Progenitor cell of endocrine pancreas (in vitro differentiated cells): ENCODE measurements around the gene GEMIN4. TPM values are rescaled to one million over a fixed set of nuclear protein-coding genes. Genes with fewer than 3 reads are reported as not detected.

Experiments
- DNase-seq: peaks from one replicate; pipeline ENCODE4 v3.0.0; 2021; ENCODE audit warnings: low spot score; ENCODE audit not compliant: unreplicated experiment
- H3K27ac Mint-ChIP-seq: 2 replicates; pipeline ENCODE4 v1.8.0; 2021; ENCODE audit warnings: mild to moderate bottlenecking, moderate library complexity, mixed read lengths
- H3K27me3 Mint-ChIP-seq: 2 replicates; pipeline ENCODE4 v1.8.0; 2021; ENCODE audit warnings: mixed read lengths
- H3K36me3 Mint-ChIP-seq: 2 replicates; pipeline ENCODE4 v1.8.0; 2022; ENCODE audit warnings: mixed read lengths; ENCODE audit not compliant: insufficient read depth
- H3K4me1 Mint-ChIP-seq: 2 replicates; pipeline ENCODE4 v1.8.0; 2021; ENCODE audit warnings: low read depth, mixed read lengths
- H3K4me3 Mint-ChIP-seq: 2 replicates; pipeline ENCODE4 v1.8.0; 2021; ENCODE audit warnings: low read depth, mild to moderate bottlenecking, moderate library complexity, mixed read lengths
- H3K9me3 Mint-ChIP-seq: 2 replicates; pipeline ENCODE4 v1.8.0; 2021; ENCODE audit warnings: low read depth, mixed read lengths
- CTCF ChIP-seq: fragments of 200-600 bp; sonication (generic); IDR thresholded peaks from one replicate; pipeline ENCODE4 v1.5.0; 2021; ENCODE audit warnings: antibody characterized with exemption, mild to moderate bottlenecking; ENCODE audit not compliant: unreplicated experiment
- long read RNA-seq: library from polyadenylated mRNA; unstranded; transcript quantifications from one replicate; pipeline ENCODE4 v2.0.0, GENCODE V29; 2020
- total RNA-seq: library from RNA; stranded (reverse); gene quantifications from 2 replicates; pipeline ENCODE4 v1.2.1, GENCODE V29; 2021

The GEMIN4 gene
- total RNA-seq, result 39.8 and 43.2 TPM in 2 replicates
- long read RNA-seq, full-length matches to known transcripts, result 228 of 249 reads
- long read RNA-seq, partial matches to known transcripts, result 1 of 249 reads
- long read RNA-seq, other reads (novel, unspliced or antisense), result 20 of 249 reads

- peaks cover 8% of the 10 kb centered on the region for H3K9me3 Mint-ChIP-seq
- DNase-seq, result peak; percentile 98
- H3K4me1 Mint-ChIP-seq, result peaks cover 40% of the 10 kb centered on the region
- H3K27ac Mint-ChIP-seq, result peak within 1 kb of the TSS; percentile 99
- H3K4me3 Mint-ChIP-seq, result peak within 1 kb of the TSS; percentile 94
- H3K27me3 Mint-ChIP-seq, result no peaks in the 10 kb centered on the region
- peak; percentile 98 for TF ChIP-seq CTCF
- peaks cover 26% of the 10 kb centered on the region for H3K36me3 Mint-ChIP-seq
These were observed at the start of gene GEMIN4 for GRCh38 chr17:752002-752619. Gene GEMIN4 (minus strand): TSS chr17:752264. CDS start chr17:752142, 122 bp downstream.

GRCh38 chr17:801660-802059 lies 49.6 kb upstream of the GEMIN4 start:
- Mint-ChIP-seq H3K27me3 (no peaks in the 10 kb centered on the region), H3K9me3 (no peaks in the 10 kb centered on the region), H3K27ac (no peak overlapping the region), H3K4me1 (no peaks in the 10 kb centered on the region), H3K4me3 (no peak overlapping the region), H3K36me3 (peaks cover 2% of the 10 kb centered on the region)
- TF ChIP-seq CTCF, result no peak
- DNase-seq, result no peak

- Mint-ChIP-seq H3K9me3 (no peaks in the 10 kb centered on the region), H3K27ac (peak overlapping the region; percentile 82), H3K4me3 (no peak overlapping the region), H3K36me3 (peaks cover 2% of the 10 kb centered on the region), H3K4me1 (no peaks in the 10 kb centered on the region), H3K27me3 (no peaks in the 10 kb centered on the region)
- TF ChIP-seq CTCF, result no peak
- DNase-seq, result no peak
These were observed 48.6 kb upstream of the GEMIN4 start for GRCh38 chr17:800446-801242.

GRCh38 chr17:799261-799660 lies 47.2 kb upstream of the GEMIN4 start:
- no peak for TF ChIP-seq CTCF
- H3K4me1 Mint-ChIP-seq, result peaks cover 2% of the 10 kb centered on the region
- DNase-seq, result no peak
- H3K36me3 Mint-ChIP-seq, result peaks cover 4% of the 10 kb centered on the region
- H3K4me3 Mint-ChIP-seq, result no peak overlapping the region
- no peaks in the 10 kb centered on the region for H3K9me3 Mint-ChIP-seq
- no peak overlapping the region for H3K27ac Mint-ChIP-seq
- no peaks in the 10 kb centered on the region for H3K27me3 Mint-ChIP-seq

GRCh38 chr17:798246-798645 lies 46.2 kb upstream of the GEMIN4 start:
- no peak for TF ChIP-seq CTCF
- Mint-ChIP-seq H3K9me3 (no peaks in the 10 kb centered on the region), H3K36me3 (peaks cover 4% of the 10 kb centered on the region), H3K4me1 (peaks cover 2% of the 10 kb centered on the region), H3K27me3 (no peaks in the 10 kb centered on the region), H3K27ac (no peak overlapping the region), H3K4me3 (no peak overlapping the region)
- DNase-seq, result no peak
